Coronary artery (tissue), 2 donors: Measurements from ENCODE around the gene CAMSAP2.

ENCODE experiments used
- DNase-seq: peaks from one replicate; pipeline ENCODE4 v3.0.0-alpha.2; 2017; ENCODE audit warnings: low spot score
- H3K27ac ChIP-seq, 2 donors: fragments of 200-600 bp; sonication (generic); one replicate each; pipeline ENCODE4 v1.5.1; 2016 to 2019
- H3K4me3 ChIP-seq: fragments of 200-600 bp; sonication (generic); 2 replicates; pipeline ENCODE4 v1.5.1; 2016; ENCODE audit warnings: mild to moderate bottlenecking, moderate library complexity
- TF ChIP-seq, protein P1 (sequence below): fragments of 200-600 bp; sonication (generic); IDR thresholded peaks from one replicate; pipeline ENCODE4 v1.5.1; 2019; ENCODE audit warnings: antibody characterized with exemption

CAMSAP2 gene

DNA sequence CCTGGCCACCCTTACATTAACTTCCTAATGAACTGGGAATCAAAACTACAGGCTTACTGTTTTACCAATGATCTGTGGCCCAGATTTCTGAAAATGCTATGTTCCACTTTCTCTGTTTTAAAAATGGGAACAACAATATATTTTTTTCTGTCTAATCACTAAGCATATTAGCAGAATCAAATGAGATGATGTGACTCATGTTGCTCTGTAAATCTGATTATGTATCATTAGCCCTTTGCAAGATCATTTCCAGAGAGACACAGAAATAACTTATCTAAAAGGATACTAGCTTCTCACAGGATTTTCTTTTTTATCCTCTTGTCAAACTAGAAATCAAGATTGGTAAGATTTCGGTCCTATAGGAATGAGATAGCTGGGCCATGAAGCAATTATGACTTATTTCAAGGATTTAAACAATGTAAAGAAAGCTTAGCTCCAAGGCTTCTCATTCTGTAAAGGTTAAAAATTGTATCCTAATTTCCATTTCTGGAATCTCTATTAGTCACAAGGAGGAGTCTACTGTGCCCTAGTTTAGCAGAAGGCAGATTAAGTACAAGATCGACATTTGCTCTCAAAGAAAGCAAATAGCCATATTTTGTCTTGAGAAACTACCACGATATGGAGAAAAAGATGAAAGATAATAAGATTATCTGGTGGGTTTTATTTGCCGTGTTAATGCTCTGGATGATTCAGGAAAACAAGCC lies 32.4 kb upstream of the CAMSAP2 start:
- TF ChIP-seq, protein P1, sequence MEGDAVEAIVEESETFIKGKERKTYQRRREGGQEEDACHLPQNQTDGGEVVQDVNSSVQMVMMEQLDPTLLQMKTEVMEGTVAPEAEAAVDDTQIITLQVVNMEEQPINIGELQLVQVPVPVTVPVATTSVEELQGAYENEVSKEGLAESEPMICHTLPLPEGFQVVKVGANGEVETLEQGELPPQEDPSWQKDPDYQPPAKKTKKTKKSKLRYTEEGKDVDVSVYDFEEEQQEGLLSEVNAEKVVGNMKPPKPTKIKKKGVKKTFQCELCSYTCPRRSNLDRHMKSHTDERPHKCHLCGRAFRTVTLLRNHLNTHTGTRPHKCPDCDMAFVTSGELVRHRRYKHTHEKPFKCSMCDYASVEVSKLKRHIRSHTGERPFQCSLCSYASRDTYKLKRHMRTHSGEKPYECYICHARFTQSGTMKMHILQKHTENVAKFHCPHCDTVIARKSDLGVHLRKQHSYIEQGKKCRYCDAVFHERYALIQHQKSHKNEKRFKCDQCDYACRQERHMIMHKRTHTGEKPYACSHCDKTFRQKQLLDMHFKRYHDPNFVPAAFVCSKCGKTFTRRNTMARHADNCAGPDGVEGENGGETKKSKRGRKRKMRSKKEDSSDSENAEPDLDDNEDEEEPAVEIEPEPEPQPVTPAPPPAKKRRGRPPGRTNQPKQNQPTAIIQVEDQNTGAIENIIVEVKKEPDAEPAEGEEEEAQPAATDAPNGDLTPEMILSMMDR = no peak
- no peak overlapping the region for H3K4me3 ChIP-seq
- no peak overlapping the region for H3K27ac ChIP-seq
- no peak for DNase-seq

DNA sequence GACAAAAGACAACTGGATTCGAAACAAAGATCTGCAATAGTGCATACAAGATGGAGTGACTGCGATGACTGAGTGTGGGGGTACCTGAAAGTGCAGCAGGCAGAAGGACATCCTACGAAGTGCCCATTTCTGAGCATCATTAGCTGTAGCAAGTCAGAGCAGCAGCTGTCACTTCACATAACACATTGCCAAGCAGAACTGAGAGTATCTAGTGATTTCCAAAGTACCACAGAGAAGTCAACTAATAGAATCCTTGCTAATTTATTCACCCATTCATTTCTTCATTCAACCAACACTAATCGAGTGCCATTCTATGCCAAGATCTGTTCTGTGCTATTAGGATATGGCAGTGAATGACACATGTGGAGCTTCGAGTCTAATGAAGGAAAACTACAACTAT lies 31.6 kb upstream of the CAMSAP2 start:
- H3K4me3 ChIP-seq = no peak overlapping the region
- DNase-seq = no peak

DNA sequence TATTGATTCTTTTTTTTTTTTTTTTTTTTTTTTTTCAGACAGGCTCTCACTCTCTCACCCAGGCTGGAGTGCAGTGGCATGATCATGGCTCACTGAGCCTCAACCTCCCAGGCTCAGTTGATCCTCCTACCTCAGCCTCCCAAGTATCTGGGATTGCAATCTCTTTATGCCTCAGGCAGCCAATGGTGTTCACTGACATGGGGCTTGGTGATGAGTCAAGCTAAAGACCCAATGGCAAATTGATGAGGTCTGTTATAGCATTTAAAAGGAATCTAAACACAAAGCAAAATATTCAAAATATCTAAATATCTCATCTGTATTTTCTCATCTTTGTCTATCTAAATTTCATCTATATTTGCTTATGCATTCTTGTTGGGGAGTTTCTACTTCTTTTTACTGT lies 30.5 kb upstream of the CAMSAP2 start:
- Histone ChIP-seq H3K4me3 (no peak overlapping the region), H3K27ac (no peak overlapping the region)
- TF ChIP-seq, protein P1 = no peak
- no peak for DNase-seq

More for the DNA sequence above, 31.6 kb upstream of the CAMSAP2 start:
- no peak overlapping the region for H3K27ac ChIP-seq
- TF ChIP-seq, protein P1 = no peak

DNA sequence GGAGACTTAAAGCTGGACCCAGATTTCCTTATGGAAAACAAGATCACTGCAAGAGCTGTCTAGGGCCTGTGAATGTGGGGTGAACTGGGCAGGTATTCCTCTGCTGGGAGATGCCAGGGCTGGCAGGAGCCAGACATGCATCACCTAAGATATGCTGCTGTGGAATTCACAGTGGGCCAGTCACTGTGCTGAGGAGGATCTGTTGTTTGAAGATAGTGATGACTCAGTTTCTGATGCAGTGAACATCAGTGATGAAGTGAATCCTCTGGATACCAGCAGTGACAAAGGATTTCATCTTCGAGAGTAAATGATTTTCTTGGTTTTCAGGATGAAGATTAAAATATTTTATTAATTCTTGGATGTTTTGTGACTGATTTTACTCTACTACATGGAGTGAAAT lies 29.9 kb upstream of the CAMSAP2 start:
- TF ChIP-seq, protein P1 = no peak
- no peak for DNase-seq
- Histone ChIP-seq H3K4me3 (no peak overlapping the region), H3K27ac (no peak overlapping the region)

DNA sequence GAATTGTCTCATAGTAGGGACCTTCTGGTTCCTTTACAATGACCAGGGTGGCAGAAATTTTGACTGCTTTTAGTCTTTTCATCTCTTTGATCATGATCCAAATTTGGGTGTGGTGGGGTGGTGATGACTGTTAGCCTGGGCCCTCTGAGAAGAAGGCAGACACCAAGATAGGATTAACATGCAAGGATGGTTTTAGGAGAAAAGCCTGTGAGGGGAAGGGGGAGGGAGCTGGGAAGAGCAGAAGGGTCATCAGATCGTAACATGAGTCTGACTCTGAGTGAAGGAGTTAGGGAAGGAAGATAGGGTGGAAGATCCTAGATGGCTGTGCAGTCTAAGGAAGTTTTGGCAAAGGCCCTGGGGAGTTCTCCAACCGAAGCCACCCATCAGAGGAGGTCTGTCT lies 28.5 kb upstream of the CAMSAP2 start:
- TF ChIP-seq, protein P1 = no peak
- no peak for DNase-seq
- no peak overlapping the region for H3K27ac ChIP-seq
- no peak overlapping the region for H3K4me3 ChIP-seq

DNA sequence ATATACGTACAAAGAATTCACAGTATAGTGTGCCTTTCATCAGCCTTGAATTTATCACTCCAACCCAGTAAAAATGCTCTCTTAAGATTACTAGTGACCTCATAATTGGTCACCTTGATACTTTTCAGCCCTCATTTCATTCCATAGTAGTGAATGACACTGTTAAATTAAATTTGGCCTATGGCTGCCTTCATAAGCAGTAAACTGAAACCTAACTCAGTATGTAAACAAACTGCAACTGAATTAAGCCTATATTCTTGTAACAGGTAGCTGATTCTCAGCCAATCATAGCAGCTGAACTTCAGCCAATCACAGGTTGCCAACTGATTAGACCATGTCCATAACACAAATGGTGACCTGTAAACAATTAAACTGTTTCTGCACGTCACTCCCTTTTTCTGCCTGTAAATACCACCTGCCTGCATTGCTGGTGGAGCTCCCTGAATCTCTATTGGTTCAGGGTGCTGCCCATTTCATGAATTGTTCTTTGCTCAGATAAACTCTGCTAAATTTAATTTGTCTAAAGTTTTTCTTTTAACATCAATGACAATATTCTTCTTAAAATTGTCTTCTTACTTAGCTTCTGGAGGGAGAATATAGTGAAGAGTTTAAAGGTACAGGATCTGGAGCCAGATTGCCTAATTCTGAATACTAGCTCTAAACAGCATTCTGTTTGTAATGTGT lies 24.0 kb upstream of the CAMSAP2 start:
- Histone ChIP-seq H3K4me3 (no peak overlapping the region), H3K27ac (no peak overlapping the region)
- DNase-seq = no peak
- TF ChIP-seq, protein P1 = no peak

DNA sequence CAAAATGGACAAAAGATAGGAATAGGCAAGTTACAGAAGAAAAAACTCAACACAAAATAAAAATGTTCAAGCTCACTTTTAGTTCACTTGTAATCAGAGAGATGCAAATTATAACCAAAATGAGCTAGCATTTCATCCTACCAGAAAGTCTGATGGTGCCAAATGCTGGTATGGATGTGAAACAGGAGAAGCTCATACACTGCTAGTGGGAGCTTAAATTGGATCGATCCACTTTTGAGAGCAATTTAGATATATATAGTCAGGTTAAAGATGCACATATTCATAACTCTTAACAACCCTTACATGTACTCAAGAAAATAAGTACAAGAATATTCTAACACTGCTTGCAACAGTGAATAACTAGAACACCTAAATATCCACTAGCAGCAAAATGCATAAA lies 18.5 kb upstream of the CAMSAP2 start:
- Histone ChIP-seq H3K4me3 (no peak overlapping the region), H3K27ac (no peak overlapping the region)
- TF ChIP-seq, protein P1 = no peak
- no peak for DNase-seq
